WI38 (cell line): ENCODE measurements around the gene SCN2B.
"Not testable (repeated sequence)": the region's sequence is repeated elsewhere in the genome, so short reads cannot be mapped to it uniquely, and the experiment has no call there.

Experiments used
- H3K4me3 ChIP-seq: 2 replicates; pipeline ENCODE4 v1.5.1; 2011; ENCODE audit warnings: low read depth, mild to moderate bottlenecking, control low read depth, low read length
- TF ChIP-seq, protein P1 (sequence below): IDR thresholded peaks from 2 replicates; pipeline ENCODE4 v1.5.1; 2012; ENCODE audit warnings: low read depth, mild to moderate bottlenecking, control low read depth, low read length

The SCN2B gene

DNA sequence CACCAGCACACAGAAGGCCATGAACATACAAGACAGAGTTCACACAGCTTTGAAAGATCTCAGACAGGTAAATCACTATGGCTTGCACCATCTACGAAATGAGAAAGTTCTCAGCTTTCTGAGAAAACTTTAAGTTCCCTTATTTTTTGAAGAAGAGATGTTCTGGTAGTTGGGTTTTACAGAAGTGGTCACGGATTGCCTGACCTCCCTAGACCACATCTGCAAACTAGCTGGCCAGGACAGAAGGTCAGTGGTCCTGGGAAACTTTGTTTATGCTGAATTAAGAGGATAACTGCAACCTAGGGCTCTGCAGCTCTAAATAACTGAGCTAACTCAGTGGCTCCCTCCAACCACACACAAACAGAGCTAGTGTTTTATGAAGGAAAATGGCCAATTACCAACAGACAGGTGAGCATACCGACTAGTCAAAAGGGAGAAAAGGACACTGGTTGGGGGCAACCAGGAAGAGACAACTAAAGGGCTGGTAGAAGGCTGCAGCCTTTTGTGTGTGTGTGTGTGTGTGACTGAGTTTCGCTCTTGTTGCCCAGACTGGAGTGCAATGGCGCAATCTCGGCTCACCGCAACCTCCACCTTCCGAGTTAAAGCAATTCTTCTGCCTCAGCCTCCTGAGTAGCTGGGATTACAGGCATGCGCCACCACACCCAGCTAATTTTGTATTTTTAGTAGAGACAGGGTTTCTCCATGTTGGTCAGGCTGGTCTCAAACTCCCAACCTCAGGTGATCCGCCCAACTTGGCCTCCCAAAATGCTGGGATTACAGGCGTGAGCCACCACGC is 8.5 kb upstream of the SCN2B start:
- H3K4me3 ChIP-seq, result no peak overlapping the region
- TF ChIP-seq, protein P1, sequence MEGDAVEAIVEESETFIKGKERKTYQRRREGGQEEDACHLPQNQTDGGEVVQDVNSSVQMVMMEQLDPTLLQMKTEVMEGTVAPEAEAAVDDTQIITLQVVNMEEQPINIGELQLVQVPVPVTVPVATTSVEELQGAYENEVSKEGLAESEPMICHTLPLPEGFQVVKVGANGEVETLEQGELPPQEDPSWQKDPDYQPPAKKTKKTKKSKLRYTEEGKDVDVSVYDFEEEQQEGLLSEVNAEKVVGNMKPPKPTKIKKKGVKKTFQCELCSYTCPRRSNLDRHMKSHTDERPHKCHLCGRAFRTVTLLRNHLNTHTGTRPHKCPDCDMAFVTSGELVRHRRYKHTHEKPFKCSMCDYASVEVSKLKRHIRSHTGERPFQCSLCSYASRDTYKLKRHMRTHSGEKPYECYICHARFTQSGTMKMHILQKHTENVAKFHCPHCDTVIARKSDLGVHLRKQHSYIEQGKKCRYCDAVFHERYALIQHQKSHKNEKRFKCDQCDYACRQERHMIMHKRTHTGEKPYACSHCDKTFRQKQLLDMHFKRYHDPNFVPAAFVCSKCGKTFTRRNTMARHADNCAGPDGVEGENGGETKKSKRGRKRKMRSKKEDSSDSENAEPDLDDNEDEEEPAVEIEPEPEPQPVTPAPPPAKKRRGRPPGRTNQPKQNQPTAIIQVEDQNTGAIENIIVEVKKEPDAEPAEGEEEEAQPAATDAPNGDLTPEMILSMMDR, result no peak

DNA sequence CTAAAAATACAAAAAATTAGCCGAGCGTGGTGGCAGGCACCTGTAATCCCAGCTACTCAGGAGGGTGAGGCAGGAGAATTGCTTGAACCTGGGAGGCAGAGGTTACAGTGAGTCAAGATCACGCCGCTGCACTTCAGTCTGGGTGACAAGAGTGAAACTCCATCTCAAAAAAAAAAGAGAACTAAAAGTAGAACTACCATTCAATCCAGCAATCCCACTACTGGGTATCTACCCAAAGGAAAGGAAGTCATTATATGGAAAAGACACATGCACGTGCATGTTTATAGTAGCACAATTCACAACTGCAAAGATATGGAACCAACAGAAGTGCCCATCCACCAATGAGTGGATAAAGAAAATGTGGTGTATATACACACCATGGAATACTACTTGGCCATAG is 7.3 kb upstream of the SCN2B start:
- not testable (repeated sequence) for H3K4me3 ChIP-seq

DNA sequence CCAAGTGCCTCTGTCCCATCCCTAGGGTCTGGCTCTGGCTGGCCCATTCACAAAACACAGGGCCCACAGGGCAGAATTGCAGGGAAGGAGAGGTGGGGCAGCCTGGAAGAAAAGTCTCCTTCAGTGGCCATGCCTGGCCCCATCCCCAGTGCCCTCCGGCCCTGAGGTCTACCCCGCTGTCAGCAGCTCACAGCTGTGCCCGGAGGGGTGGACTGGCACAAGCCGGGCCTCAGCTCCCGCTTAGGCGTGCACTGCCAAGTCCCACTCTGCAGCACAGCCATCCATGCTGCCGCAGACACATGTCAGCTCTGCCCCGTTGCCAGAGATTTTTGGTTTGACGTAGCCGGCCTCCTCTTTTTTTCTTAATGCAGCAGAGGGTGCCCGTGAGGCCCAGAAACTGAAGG is 3.9 kb upstream of the SCN2B start:
- TF ChIP-seq, protein P1, result no peak
- no peak overlapping the region for H3K4me3 ChIP-seq

DNA sequence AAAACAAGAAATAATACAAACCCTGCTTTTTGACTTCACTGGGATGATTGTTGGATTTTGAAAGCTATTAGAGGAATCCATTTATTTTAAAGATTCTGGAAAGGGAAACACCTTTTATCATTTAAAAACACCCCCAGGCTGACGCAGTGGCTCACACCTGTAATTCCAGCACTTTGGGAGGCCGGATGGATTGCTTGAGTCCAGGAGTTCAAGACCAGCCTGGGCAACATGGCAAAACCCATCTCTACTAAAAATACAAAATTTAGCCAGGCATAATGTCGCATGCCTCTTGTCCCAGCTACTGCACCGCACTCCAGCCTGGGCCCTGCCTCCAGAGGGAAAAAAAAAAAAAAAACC is 317 bp upstream of the SCN2B start:
- H3K4me3 ChIP-seq, result no peak overlapping the region
- TF ChIP-seq, protein P1, result no peak

DNA sequence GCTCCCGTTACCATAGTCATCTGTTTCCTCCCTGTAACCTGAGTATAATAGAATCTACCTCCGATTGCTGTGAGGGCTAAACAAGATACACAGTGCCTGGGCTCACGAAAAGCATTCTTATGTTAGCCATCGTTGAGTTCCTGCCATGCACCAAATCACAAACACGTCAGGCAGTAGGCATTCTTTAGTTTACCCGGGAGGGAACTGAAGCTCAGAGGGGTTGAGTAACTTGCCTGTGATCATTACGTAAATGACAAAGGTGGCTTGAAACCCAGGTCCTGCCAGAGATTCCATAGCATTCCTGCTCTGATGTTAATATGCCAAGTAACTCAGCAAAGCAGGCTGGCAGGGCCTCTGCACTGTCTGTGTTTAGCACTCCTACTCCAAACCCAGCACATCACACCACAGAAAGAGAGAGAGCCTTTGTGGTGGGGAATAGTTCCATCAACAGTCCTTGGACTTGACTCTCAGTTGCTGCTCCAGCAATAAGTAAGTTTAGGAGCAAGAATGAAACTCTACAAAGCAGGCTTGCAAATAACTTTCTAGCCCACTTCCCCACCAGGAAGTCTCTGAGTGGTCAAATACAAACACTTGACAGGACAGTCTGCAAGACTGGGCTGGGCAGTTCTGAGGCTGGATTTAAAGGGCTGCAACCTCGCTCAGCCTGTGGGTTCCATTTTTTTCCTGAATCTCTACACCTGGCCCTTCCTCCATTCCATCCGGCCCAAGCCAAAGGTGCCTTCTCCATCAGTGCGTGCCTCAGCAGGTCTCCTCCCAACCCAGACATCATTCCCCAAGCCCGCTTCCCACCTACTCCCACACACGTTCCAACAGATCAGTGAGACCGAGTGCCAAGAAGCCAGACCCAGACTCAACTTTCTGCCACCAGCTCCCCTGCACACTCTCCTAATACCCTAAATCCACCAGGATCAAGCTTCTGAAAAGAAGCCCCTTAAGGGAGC is 1.1 kb downstream of the SCN2B start:
- TF ChIP-seq, protein P1, result no peak

DNA sequence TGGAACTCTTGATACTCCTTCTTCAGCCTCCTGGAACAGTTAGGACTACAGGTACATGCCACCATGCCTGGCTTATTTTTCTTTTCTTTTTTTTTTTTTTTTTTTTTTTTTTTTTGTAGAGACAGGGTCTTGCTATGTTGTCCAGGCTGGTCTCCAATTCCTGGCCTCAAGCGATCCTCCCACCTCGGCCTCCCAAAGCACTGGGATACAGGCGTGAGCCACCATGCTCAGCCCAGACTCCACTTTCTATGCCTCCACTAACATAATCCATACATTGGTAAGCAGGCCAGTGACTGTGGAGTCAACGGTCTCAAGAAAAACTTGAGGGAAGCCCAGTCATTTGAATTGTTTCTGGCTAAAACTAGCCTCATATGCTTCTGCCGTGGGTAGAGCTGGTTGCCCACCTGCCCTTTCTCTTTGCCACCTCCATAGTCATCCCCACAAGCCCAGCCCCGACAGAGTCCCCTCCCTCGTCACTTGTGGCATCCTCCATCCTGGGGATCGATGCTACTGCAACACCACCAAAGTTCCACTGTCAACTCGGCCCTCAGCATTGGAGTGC is 2.4 kb downstream of the SCN2B start:
- TF ChIP-seq, protein P1, result no peak

More for the DNA sequence above, 1.1 kb downstream of the SCN2B start:
- H3K4me3 ChIP-seq, result no peak overlapping the region

DNA sequence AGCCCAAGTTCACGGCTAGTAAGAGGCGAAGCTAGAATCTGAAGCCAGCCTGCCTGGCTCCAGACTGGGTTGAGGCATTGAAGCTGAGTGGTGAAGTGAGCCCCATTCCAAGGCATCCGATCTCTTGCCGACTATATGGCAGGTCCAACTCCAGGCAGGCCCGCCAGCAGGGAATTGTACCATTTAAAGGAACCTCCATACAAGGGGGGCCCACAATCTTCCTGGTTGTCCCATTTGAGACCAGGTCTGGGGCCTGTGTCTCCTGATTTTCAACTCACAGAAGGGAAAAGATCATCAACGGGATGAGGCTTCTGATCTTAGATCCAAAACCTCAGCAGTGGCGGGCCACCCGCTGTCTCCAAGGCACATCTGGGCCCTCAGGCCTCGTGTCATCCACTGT is 4.1 kb downstream of the SCN2B start:
- H3K4me3 ChIP-seq, result no peak overlapping the region
- TF ChIP-seq, protein P1, result no peak

More for the DNA sequence above, 2.4 kb downstream of the SCN2B start:
- no peak overlapping the region for H3K4me3 ChIP-seq
